Globus pallidus (tissue), 1 donor: ENCODE results near the gene SLCO4A1.

Experiments
- DNase-seq: peaks from one replicate; pipeline ENCODE4 v3.0.0-alpha.2; 2015; ENCODE audit warnings: low spot score

Gene SLCO4A1

DNA sequence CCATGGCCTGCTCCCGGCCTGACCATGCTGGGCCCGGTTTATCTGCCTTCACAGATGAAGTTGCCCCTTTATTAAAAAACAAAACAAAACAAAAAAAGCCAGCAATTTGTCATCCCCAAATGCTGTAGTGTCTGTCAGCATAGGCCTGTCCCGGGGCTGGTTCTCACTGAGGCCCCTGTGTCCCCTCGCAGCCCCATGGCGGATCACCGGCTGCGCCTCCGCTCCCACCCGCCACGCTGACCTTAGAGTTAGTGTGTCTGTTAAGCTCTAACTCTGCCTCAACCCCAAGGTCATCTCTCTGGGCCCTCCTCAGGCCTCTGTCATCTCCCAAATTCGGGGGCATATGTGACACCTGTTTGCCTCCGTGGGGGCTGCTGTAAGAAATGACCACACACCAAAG is 11.1 kb downstream of the SLCO4A1 start:
- DNase-seq: no peak

DNA sequence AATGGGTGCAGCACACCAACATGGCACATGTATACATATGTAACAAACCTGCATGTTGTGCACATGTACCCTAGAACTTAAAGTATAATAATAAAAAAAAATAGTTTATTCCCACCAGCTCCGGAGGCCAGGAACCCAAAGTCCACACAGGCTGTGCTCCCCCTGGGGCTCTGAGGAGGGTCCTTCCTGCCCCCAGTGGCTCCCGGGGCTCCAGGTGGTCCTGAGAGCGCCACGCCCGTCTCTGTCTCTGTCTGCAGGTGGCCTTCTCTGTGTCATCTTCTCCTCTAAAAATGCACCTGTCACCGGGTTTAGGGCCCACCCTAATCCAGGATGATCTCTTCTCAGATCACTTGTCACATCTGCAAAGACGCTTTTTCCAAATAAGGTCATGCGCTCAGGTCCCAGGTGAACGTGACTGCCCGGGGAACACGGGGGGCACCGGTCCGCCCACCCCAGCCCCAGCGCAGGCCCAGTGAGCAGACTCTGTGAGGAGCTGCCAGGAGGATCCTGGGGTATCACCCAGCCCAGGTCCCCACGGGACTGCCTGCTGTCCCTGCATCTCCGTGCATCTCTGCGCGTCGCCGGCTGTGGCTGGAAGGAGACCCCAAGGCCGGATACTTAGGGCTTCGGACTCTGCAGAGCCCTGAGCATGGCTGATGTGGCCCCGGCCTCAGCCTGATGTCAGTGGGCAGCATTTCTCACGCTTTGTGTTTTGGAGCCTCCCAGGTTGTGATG is 11.8 kb downstream of the SLCO4A1 start:
- DNase-seq: no peak

DNA sequence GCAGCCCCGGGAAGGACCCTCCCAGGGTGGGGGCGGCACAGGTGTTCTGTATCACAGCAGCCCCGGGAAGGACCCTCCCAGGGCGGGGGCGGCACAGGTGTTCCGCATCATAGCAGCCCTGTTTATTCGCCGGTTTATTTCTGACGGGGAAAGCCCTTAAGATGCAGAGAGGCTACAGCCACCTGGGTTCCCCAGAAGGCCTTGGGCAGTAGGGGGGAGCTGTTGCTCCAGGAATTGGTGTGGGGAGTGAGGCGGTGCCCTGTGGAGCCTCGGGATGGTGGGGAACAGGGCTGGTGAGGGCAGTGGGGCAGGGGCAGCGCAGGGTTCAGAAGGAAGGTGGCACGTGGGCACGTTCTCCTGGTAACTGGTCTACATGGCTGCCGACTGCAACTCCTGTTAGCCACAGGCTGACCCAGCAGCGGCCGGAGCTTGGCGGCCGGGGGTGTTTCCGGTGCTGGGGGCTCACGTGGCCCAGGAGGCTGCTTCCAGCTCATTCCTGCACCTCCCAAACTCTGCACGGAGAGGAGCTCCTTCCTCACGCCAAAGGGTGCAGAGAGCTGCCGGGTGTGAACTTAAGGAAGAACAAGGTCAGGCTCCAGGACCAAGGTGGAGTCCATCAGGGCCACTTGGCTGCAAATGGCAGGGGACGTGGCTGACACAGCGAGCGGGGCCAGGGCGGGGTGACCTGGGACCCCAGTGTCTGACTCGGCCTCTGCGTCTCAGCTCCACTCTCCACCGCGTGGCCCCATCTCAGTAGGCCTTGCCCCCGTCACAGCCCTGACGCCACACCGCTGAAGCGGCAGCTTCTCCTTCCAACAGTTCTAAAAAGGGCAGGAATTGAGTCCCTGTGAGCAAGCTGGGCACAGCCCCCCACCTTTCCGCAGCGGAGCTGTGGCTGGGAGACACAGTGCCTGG is 13.2 kb downstream of the SLCO4A1 start:
- no peak for DNase-seq

DNA sequence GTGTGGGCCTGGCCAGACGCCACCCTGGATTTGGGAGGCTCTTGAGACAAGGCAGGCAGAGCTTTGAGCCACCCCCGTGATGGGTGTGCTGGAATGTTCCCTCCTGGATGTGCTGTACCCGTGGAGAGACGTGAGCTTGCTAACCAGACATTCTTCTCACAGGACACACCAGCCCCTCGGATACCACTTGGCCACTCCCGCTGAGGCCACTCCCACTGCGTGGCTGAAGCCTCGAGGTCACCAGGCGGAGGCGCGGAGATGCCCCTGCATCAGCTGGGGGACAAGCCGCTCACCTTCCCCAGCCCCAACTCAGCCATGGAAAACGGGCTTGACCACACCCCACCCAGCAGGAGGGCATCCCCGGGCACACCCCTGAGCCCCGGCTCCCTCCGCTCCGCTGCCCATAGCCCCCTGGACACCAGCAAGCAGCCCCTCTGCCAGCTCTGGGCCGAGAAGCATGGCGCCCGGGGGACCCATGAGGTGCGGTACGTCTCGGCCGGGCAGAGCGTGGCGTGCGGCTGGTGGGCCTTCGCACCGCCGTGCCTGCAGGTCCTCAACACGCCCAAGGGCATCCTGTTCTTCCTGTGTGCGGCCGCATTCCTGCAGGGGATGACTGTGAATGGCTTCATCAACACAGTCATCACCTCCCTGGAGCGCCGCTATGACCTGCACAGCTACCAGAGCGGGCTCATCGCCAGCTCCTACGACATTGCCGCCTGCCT is 14.1 kb downstream of the SLCO4A1 start:
- no peak for DNase-seq

DNA sequence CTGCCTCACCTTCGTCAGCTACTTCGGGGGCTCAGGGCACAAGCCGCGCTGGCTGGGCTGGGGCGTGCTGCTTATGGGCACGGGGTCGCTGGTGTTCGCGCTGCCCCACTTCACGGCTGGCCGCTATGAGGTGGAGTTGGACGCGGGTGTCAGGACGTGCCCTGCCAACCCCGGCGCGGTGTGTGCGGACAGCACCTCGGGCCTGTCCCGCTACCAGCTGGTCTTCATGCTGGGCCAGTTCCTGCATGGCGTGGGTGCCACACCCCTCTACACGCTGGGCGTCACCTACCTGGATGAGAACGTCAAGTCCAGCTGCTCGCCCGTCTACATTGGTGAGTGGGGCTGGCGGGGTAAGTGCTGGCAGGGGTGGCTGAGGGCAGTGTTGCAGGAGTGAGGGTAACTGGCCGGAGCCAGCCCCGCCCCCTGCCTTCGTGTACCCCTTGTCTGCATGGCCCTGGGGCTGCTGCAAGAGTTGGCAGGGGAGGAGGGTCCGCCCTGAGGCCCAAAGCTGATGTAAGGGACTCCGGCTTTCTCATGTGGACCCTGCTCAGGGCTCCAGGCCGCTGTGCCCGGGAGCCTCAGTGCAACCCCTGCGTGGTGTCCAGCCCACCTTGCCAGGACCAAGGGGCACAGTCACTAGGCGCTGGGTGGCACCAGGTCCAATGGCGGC is 14.8 kb downstream of the SLCO4A1 start:
- no peak for DNase-seq

DNA sequence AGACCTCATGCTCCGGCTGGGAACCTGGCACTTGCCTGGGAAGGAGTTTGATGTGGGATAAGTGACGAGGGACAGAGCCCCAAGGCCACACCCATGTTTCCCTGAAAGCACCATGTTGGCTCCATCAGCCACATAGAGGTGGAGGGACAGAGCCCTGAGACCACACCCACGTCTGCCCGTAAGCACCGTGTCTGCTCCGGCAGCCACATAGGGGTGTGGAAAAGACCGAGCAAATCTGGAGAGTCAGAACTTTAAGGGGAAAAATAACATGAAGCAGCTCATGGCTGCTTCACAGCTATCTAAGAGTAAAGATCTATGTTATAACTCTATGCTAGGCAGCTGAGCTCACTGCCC is 15.3 kb downstream of the SLCO4A1 start:
- no peak for DNase-seq

DNA sequence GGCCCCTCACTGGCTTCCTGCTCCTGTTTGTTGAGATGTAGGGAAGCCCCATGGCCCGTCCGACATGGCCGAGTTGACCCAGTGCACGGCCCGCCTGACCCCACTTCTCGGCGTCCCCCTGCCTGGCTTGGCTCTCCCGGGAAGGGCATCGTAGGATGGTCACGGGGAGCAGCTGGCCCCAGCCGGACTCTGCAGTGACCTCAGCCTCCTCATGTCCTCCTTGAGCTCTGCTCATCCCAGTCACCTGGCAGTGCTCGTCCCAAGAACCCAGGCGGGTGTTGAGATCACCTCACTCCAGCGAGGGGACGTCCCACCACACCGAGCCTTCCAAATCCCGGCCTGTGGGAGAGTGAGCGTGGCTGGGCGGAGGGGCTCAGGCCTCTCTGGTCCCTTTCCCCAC is 15.7 kb downstream of the SLCO4A1 start:
- DNase-seq: no peak

DNA sequence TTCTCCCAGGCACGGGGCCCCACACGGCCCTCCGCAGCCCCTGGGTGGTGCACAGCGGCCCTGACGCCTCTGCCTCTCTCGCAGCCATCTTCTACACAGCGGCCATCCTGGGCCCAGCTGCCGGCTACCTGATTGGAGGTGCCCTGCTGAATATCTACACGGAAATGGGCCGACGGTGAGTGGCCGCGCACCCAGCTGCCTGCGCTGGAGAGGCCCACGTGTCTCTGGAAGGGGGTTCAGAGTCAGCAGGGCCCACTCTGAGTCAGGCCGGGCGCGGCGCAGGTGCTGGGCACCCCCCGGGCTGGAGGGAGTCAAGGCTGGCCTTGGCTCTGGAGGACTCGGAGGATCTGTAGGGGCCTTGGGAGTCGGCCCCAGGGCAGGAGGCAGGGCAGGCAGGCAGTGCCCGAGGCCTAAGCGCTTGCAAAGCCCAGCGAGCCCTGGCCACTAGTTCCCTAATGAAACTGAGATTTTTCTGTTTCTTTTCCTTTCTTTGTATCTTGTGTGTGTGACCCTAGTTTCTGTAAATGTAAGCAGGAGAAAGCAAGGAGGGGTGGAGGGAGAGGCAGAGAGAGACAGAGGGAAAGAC is 16.4 kb downstream of the SLCO4A1 start:
- no peak for DNase-seq

DNA sequence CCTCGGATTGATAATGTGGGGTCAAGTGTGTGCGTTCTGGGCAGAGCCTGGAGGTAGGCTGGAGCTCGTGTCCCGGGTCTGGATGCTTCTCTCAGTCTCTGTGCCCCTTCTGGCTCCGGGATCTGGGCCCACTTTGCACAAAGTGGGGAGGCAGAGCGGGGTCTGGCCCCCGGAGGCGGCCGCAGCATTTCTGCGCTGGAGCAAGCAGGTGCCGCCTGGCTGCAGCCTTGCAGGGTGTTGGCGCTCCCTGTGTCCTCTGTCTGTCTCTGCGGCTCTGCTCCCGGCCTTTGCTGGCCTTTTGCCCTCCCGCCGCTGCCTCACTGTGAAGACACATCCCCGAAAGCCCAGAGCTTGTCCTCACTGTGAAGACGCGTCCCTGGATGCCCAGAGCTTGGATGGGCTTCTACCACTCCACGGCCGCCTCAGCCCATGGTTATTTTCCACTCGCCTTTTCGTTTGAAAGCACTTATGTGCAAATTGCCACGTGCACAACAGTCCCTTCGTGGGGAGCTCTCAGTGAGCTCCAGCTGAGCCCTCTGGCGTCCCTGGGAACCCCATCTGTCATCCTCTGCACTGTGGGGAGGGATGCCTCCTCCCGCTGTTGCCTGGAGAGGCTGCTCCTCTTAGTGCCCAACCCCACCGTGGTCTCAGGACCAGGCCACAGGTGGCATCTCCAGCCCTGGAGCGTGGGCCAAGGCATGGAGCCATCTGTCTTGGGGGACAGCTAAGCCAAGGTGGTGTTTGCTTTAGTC is 17.4 kb downstream of the SLCO4A1 start:
- DNase-seq: no peak

DNA sequence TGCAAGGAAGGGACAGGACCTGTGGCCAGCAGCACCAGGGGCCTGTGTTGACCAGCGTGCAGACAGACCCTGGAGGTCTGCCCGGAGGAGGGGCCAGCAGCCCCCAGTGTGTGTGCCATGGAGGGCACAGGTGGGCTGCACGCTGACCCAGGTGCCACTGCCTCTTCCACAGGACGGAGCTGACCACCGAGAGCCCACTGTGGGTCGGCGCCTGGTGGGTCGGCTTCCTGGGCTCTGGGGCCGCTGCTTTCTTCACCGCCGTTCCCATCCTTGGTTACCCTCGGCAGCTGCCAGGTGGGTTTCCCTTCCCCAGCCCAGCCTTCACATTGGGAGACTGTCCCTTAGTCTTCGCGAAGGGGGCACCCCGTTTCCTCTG is 17.9 kb downstream of the SLCO4A1 start:
- DNase-seq: no peak

DNA sequence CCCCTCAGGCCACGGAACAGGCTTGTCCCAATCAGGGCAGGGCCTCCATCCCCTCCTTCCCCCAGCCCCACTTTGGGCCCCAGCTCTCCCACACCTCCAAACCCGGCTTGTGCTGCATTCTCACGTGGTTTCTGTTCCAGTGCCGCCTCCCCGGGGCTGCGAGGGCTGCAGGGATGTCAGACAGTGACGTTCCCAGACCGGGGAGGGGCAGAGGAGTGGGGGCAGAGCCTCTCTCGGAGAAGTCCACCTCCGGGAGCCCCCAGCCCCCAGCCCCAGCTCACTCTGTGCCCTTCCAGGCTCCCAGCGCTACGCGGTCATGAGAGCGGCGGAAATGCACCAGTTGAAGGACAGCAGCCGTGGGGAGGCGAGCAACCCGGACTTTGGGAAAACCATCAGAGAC is 18.5 kb downstream of the SLCO4A1 start:
- DNase-seq: no peak

DNA sequence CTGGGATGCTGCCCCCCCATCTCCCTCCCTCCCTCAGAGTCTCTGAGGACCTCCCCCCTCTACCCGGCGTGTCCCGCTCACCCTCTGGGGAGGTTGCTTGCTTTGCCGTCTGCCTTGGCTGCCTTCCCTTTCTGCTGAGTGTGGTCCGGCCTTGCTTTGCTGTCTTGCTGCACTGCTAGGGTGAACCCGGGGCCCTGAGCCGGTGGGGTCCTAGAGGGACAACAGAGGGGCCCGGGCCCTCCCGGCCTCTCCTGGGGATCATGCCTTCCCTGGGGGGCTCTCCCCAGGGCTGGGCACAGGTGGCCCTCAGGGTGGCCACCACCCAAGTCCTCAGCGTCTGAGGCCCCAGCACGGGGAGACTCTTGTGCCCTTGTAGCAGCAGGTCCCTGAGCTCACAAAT is 19.3 kb downstream of the SLCO4A1 start:
- DNase-seq: no peak

DNA sequence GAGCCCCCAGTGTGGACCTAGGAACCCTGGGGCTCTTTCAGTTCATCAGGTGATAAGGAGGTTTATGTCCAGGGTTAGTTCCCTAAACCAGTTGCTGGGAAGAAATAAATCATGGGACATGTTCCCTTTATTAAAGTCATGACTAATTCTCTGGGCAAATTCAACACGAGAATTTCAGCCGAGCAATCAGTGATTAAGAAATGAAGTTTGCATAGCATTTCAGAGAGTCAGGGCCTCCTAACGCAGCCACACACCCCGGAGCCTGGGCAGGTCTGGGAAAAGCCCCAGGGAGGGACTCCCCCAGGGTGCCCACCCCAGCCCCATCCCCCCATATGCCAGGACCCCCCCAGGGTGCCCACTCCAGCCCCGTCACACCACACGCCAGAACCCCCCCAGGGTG is 20.1 kb downstream of the SLCO4A1 start:
- no peak for DNase-seq

DNA sequence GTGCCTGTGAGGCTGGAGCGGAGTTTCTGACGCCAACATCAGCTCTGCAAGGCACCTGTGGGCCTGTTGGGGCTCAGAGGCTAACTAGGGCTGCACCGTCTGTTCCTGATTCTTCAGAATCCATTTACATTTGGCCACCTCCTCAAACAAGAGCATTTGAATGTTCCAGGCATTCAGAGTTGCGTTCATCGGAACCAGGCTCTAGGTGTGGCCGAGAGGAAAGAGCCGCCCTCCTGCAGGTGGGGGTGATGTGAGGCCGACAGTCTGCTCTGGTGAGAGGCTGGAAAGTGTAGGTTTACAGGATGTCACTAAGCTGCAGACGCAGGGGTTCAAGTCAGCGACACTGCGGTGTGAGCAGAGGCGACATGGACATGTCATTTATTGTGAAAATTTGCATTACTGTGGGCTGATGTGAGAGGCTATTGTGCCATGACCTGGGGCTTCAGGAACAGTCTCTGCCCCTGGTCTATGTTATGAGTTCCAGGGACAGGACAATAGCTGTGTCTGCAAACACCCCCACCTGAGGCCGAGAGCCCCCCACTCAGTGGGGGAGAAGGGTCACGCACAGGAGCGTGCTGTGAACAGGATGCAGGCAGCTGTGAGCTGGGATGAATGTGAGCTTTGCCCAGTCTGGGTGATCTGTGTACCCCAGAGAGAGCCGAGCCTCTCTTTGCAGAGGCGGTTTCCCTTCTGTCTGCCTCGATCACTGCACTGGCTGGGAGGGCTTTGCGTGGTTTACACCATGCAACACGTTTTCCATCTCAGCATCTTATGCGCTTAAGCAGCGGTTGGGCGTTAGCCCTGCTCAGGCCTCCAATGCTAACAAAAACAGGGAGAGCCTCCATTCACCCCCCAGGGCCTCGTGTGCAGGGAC is 21.1 kb downstream of the SLCO4A1 start:
- DNase-seq: no peak

DNA sequence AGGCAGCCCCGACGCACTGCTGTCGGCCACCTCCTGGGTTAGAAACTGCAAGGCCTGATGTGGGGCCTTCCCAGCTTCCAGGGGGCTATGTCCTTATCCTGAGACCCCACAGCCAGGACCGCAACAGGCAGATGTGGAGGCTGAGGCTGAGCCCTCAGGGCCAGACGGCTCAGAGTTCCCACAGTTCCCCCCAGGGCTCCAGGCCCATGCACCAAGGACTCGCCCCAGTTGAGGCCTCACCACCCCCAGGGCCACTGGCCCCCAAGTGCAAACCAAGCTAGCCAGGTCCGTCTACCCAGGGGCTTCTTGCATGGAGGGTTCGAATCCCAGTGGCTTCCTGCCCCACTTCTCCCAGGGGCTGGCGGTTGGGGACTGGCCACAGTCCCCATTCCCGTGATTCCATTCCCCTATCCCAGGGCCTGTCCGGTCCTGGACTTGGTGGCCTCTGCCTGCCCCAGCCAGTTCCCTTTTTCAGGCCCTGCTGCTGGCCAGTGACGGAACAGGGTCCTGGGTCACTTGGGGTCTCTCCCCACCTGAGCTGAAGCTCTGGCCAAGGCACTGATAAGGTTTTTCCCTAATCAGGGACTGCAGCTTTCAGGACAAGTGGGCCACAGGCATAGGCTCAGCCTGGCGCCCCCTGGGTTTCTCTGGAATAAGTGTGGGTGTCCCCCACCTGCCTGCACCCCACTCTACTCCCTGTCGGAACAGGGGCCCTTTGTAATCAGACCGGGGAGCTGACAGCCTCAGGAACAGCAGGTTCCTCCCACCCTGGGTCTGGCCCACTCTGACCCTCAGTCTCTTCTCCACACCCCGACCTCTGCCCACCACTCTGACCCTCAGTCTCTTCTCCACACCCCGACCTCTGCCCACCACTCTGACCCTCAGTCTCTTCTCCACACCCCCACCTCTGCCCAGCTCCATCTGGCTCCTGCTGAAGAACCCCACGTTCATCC is 22.0 kb downstream of the SLCO4A1 start:
- no peak for DNase-seq

DNA sequence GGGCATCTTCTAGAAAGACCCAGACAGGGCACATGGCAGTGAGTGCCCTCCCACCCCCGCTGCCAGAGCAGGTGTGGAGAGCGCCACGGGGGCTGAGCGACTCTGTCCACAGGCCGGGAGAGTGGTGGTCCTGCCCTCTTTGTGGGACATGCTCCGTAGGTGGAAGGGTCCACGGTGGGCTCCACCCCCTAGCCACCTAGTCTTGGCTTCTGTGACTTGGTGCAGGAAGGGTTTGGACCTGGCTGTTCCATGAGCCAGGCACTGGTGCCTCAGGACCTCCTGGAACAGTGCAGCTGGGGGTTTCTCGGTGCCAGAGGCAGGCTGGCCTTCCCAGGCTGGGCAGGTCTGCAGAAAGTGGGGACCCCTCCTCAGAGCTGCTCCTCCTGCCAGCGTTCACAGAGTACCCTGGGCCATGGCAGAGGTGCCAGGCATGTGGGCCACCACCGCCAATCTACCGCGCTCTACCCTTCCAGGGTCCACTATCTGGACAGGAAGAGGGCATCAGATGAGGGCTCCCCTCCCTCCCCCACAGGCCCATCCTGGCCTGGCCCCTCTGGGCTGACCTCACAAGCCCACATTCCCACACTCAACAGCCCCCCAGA is 23.0 kb downstream of the SLCO4A1 start:
- no peak for DNase-seq

DNA sequence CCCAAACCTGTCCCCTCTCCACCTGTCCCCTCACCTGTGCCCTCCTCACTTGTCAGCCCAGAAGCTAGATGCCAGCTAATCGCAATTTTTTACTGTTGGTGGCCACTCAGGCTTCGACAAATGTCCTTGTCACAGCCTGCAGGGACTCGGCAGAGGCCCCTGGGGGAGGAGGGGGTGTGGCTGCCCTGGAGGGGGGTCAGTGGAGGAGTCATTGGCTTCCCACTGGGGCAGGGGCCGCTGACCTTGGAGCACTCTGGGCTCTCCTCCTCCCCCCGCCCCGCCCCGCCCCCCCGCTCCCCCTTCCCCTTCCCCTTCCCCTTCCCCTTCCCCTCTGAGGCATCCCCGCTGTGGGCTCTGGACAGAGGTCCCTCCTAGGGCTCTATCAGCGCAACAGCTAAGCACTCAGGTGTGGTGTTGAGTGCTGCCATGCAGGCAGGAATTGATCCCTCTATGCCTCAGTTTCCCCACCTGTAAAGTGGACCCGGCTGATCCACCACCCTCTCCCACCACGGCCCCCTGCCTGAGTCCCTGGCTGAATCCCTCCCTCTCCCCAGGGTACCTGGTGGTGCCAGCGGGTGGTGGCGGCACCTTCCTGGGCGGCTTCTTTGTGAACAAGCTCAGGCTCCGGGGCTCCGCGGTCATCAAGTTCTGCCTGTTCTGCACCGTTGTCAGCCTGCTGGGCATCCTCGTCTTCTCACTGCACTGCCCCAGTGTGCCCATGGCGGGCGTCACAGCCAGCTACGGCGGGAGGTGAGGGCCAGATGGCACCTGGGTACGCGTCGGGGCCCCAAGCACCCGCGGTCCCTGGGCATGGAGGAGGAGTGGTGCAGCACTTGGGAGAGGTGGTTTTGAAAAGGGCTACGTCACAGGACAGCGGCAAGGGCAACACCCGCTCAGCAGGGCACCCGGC is 23.8 kb downstream of the SLCO4A1 start:
- no peak for DNase-seq
